Left lung (tissue), 10 donors: ENCODE results near the gene TMEM98. TPM values are rescaled to one million over a fixed set of nuclear protein-coding genes. Genes with fewer than 3 reads are reported as not detected.
A peak's percentile ranks its signal among the peaks of the same experiment; 100 is the strongest.

Experiments
- ATAC-seq: fragments of 200-7000 bp; cut with Tn5 transposase; one replicate; pipeline ENCODE4 v1.9.1; 2020; ENCODE audit warnings: moderate library complexity
- DNase-seq, 4 donors: peaks; one replicate each; pipeline ENCODE4 v3.0.0-alpha.2; 2013 to 2020
- H3K27ac ChIP-seq, 2 donors: fragments of 200-600 bp; sonication (generic) in 1 of 2; one replicate each; pipeline versions ENCODE4 v1.5.0 to v1.8.0; 2020 to 2021
- H3K27me3 ChIP-seq, 2 donors: fragments of 200-600 bp; sonication (generic) in 1 of 2; one replicate each; pipeline versions ENCODE4 v1.5.0 to v1.8.0; 2020 to 2021
- H3K36me3 ChIP-seq, 2 donors: fragments of 200-600 bp; sonication (generic) in 1 of 2; one replicate each; pipeline versions ENCODE4 v1.5.0 to v1.8.0; 2020 to 2021
- H3K4me1 ChIP-seq, 2 donors: fragments of 200-600 bp; one replicate each; pipeline ENCODE4 v1.8.0; 2021
- H3K4me3 ChIP-seq, 2 donors: fragments of 200-600 bp; sonication (generic) in 1 of 2; one replicate each; pipeline versions ENCODE4 v1.5.0 to v1.8.0; 2020 to 2021; ENCODE audit warnings: mild to moderate bottlenecking in 1 of 2
- H3K9me3 ChIP-seq, 2 donors: fragments of 200-600 bp; sonication (generic) in 1 of 2; one replicate each; pipeline versions ENCODE4 v1.5.0 to v1.8.0; 2020 to 2021
- CTCF ChIP-seq, 2 donors: fragments of 200-600 bp; sonication (generic) in 1 of 2; IDR thresholded peaks; one replicate each; pipeline versions ENCODE4 v1.5.0 to v1.8.0; 2021; ENCODE audit warnings: antibody characterized with exemption in 2 of 2
- intact Hi-C, 2 donors: fragments of 100-400 bp; cut with DNase I; formaldehyde crosslinking; loops; one replicate each; pipeline versions ENCODE4 v1.11.2 to v1.14.2; 2022
- polyA plus RNA-seq, 6 donors: library from polyadenylated mRNA; unstranded; fragments of 120-200 nt; gene quantifications; one replicate each; pipeline ENCODE4 v1.2.1, GENCODE V29; 2013; ENCODE audit not compliant: insufficient read length in 6 of 6
- total RNA-seq, 2 donors: library from RNA; stranded (reverse); fragmentation: NEBNext Ultra II Directional; extraction: Animal tissue kit (Norgen Biotek cat#: 25700); gene quantifications; one replicate each; pipeline ENCODE4 v1.2.1, GENCODE V29; 2021
- donor health status: DM: no; HTN: yes; CAD: no.
- donor health status: DM: no; HTN: no; CAD: no.

Gene TMEM98
- total and polyA plus RNA-seq, 8 donors: 57.1 to 313 (median 267) TPM

- H3K36me3 ChIP-seq: no peaks in the 10 kb centered on the region
- H3K9me3 ChIP-seq: no peaks in the 10 kb centered on the region
- H3K27me3 ChIP-seq: no peaks in the 10 kb centered on the region
- peaks cover 0 to 9% of the 10 kb centered on the region in 2 donors for H3K4me1 ChIP-seq
- intact Hi-C loops: no loop called here
- no peak overlapping the region for H3K4me3 ChIP-seq
- ATAC-seq: no peak
- TF ChIP-seq CTCF (IDR thresholded peaks at IDR 0.05): no peak
- no peak overlapping the region for H3K27ac ChIP-seq
- no peak for DNase-seq
These were observed 20.4 kb upstream of the TMEM98 start for GRCh38 chr17:32907583-32907982.

- intact Hi-C loops: no loop called here
- ATAC-seq: peak; percentile 78
- H3K27me3 ChIP-seq: no peaks in the 10 kb centered on the region
- TF ChIP-seq CTCF (IDR thresholded peaks at IDR 0.05): peak; percentile 67 to 69
- no peaks in the 10 kb centered on the region for H3K36me3 ChIP-seq
- peak in 3 of 4 donors; percentile 59 to 86 (median 59) for DNase-seq
- no peaks in the 10 kb centered on the region for H3K9me3 ChIP-seq
- no peak overlapping the region for H3K4me3 ChIP-seq
- H3K27ac ChIP-seq: no peak overlapping the region
- H3K4me1 ChIP-seq: peaks cover 0 to 9% of the 10 kb centered on the region in 2 donors
These were observed 18.1 kb upstream of the TMEM98 start for GRCh38 chr17:32909787-32910369.

GRCh38 chr17:32910769-32911168 lies 17.2 kb upstream of the TMEM98 start:
- intact Hi-C loops: no loop called here
- no peak overlapping the region for H3K27ac ChIP-seq
- H3K4me1 ChIP-seq: peaks cover 0 to 9% of the 10 kb centered on the region in 2 donors
- TF ChIP-seq CTCF (IDR thresholded peaks at IDR 0.05): no peak
- H3K27me3 ChIP-seq: no peaks in the 10 kb centered on the region
- no peak overlapping the region for H3K4me3 ChIP-seq
- DNase-seq (no peak), ATAC-seq (no peak)
- H3K36me3 ChIP-seq: no peaks in the 10 kb centered on the region
- H3K9me3 ChIP-seq: no peaks in the 10 kb centered on the region

GRCh38 chr17:32912218-32912897 lies 15.6 kb upstream of the TMEM98 start:
- Histone ChIP-seq H3K4me3 (no peak overlapping the region), H3K9me3 (no peaks in the 10 kb centered on the region), H3K27me3 (no peaks in the 10 kb centered on the region), H3K4me1 (peaks cover 0 to 9% of the 10 kb centered on the region in 2 donors), H3K27ac (peak overlapping the region; percentile 7 to 70), H3K36me3 (no peaks in the 10 kb centered on the region)
- DNase-seq (peak; percentile 64 to 90 (median 78)), ATAC-seq (peak; percentile 97)
- TF ChIP-seq CTCF (IDR thresholded peaks at IDR 0.05): no peak
- intact Hi-C loops: no loop called here

- H3K4me1 ChIP-seq: peaks cover 0 to 9% of the 10 kb centered on the region in 2 donors
- no peak overlapping the region for H3K4me3 ChIP-seq
- H3K36me3 ChIP-seq: no peaks in the 10 kb centered on the region
- intact Hi-C loops: no loop called here
- H3K27ac ChIP-seq: no peak overlapping the region
- no peaks in the 10 kb centered on the region for H3K27me3 ChIP-seq
- no peaks in the 10 kb centered on the region for H3K9me3 ChIP-seq
- ATAC-seq (no peak), DNase-seq (no peak)
- TF ChIP-seq CTCF (IDR thresholded peaks at IDR 0.05): no peak
These were observed 14.4 kb upstream of the TMEM98 start for GRCh38 chr17:32913593-32913992.
